ENCODE data around the gene KCNJ1. TPM values are rescaled to one million over a fixed set of nuclear protein-coding genes. Genes with fewer than 3 reads are reported as not detected.

Gene KCNJ1
- total RNA-seq, 4 donors from 2014 or later, result 0.44 to 1.4 TPM; not detected in 2

GRCh38 chr11:128827191-128827893 is 39.8 kb downstream of the KCNJ1 start:
- no peak for TF ChIP-seq CTCF (IDR thresholded peaks at IDR 0.05; ENCODE audit: low read depth)

GRCh38 chr11:128825050-128825784 is 41.9 kb downstream of the KCNJ1 start:
- no peak for TF ChIP-seq CTCF (IDR thresholded peaks at IDR 0.05; ENCODE audit: low read depth)

DNA sequence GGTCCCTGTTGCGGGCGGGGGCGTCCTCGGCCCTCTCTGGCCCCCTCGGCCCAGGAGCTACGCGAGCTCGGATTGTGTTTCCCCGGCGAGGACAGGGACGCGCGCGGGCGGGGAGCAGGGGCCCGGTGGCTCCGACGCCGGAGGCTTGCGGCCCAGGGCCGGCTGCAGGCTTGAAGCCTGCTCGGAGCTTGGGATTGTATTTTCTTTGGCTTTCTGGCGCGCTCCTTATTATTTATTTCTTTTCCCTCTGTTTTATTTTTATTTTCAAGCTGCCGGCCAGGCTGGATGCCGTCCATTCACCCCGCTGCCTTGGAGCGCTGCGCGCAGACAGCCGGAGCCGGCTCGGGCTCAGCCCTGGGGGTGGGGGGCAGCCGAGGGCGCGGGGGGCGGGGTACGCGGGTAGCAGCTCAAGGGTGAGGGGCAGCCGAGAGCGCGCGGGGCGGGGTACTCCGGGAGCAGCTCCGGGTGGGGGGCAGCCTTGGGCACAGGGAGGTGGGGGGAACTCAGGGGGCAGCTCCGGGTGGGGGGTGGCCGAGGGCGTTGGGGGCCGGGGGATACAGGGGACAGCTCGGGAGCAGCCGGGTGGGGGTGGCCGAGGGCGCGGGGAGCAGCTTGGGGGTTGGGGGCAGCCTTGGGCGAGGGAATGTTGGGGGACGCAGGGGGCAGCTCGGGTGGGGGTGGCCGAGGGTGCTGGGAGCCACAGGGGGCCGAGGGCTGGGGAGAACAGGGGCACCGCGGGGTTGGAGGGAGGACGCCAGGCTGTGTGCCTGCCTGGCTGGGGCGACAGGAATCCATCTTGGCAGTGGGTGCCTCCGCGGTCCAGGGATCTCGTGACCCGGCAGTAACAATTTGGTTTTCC is 42.7 kb downstream of the KCNJ1 start:
- no peak for TF ChIP-seq CTCF (IDR thresholded peaks at IDR 0.05; ENCODE audit: low read depth)

DNA sequence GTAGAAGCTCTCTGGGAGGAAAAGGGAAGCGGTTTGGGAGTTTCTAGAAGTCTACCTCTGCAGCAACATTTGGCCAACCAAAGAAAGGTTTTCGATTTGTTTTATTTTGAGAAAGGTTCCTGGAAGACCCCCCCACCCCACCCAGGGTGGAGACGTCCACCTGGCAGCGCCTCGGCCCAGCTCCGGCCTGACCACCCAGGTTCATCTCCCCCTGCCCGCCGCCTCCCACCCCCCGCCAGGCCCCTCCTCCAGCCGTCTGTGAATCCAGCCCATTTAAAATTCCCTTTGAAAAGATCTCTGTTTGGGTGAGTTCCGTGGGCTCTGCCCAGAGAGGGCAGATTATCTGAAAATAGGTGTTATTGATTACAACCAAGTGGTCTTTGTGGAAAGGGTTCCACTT is 43.3 kb downstream of the KCNJ1 start:
- no peak for TF ChIP-seq CTCF (IDR thresholded peaks at IDR 0.05; ENCODE audit: low read depth)

- no peak for TF ChIP-seq CTCF (IDR thresholded peaks at IDR 0.05; ENCODE audit: low read depth)
These were observed 45.0 kb downstream of the KCNJ1 start for GRCh38 chr11:128822130-128822529.

- no peak for TF ChIP-seq CTCF (IDR thresholded peaks at IDR 0.05; ENCODE audit: low read depth)
These were observed 45.5 kb downstream of the KCNJ1 start for GRCh38 chr11:128821556-128821955.

DNA sequence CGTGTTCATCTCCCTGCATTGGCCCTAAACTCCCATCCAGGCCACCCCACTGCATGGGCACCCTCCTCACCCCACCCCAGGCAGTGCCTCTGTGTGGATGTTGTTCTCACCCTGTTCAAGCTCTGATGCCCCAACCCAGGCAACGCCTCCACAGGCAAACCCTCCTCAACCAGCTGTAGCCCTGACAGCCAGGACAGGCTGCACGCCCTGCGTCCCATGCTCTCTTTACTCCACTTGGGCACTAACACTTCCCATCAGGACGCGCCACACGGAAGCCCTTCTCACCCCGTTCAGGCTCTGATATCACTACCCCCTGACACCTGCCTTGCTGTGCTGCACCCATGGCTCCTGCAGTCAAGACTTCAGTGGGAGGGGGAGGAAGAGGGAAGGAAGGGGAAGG is 47.9 kb downstream of the KCNJ1 start:
- no peak for TF ChIP-seq CTCF (IDR thresholded peaks at IDR 0.05; ENCODE audit: low read depth)
